ENCODE measurements around the gene NINL.

Gene NINL

GRCh38 chr20:25543068-25543467 lies 42.3 kb downstream of the NINL start:
- no peak for TF ChIP-seq SIN3A (IDR thresholded peaks at IDR 0.05; ENCODE audit: borderline replicate concordance, insufficient read depth, low read length)
- TF ChIP-seq FOXP2 (optimal IDR thresholded peaks at IDR 0.05; ENCODE audit: borderline replicate concordance, extremely low read depth, extremely low read length, insufficient read depth) = no peak
- TF ChIP-seq TAF1 (IDR thresholded peaks at IDR 0.05; ENCODE audit: borderline replicate concordance, insufficient read depth, low read length) = no peak
- no peak for TF ChIP-seq POLR2AphosphoS5 (IDR thresholded peaks at IDR 0.05; ENCODE audit: low read depth, low read length)
- no peak for TF ChIP-seq REST (IDR thresholded peaks at IDR 0.05; ENCODE audit: insufficient read depth in 1 of 2, low read depth in 2 of 2, low read length in 2 of 2)

GRCh38 chr20:25541676-25542075 lies 43.7 kb downstream of the NINL start:
- TF ChIP-seq REST (IDR thresholded peaks at IDR 0.05; ENCODE audit: insufficient read depth in 1 of 2, low read depth in 2 of 2, low read length in 2 of 2) = no peak
- no peak for TF ChIP-seq FOXP2 (optimal IDR thresholded peaks at IDR 0.05; ENCODE audit: borderline replicate concordance, extremely low read depth, extremely low read length, insufficient read depth)
- TF ChIP-seq POLR2AphosphoS5 (IDR thresholded peaks at IDR 0.05; ENCODE audit: low read depth, low read length) = no peak

GRCh38 chr20:25539742-25540672 lies 45.3 kb downstream of the NINL start:
- TF ChIP-seq REST (IDR thresholded peaks at IDR 0.05; ENCODE audit: insufficient read depth in 1 of 2, low read depth in 2 of 2, low read length in 2 of 2) = no peak
- no peak for TF ChIP-seq FOXP2 (optimal IDR thresholded peaks at IDR 0.05; ENCODE audit: borderline replicate concordance, extremely low read depth, extremely low read length, insufficient read depth)
- TF ChIP-seq TAF1 (IDR thresholded peaks at IDR 0.05; ENCODE audit: borderline replicate concordance, insufficient read depth, low read length) = no peak
- no peak for TF ChIP-seq POLR2AphosphoS5 (IDR thresholded peaks at IDR 0.05; ENCODE audit: low read depth, low read length)
- no peak for TF ChIP-seq SIN3A (IDR thresholded peaks at IDR 0.05; ENCODE audit: borderline replicate concordance, insufficient read depth, low read length)

GRCh38 chr20:25538838-25539665 lies 46.3 kb downstream of the NINL start:
- no peak for TF ChIP-seq SIN3A (IDR thresholded peaks at IDR 0.05; ENCODE audit: borderline replicate concordance, insufficient read depth, low read length)
- no peak for TF ChIP-seq REST (IDR thresholded peaks at IDR 0.05; ENCODE audit: insufficient read depth in 1 of 2, low read depth in 2 of 2, low read length in 2 of 2)
- no peak for TF ChIP-seq FOXP2 (optimal IDR thresholded peaks at IDR 0.05; ENCODE audit: borderline replicate concordance, extremely low read depth, extremely low read length, insufficient read depth)
